HG03342 (cell line): Measurements from ENCODE around the gene CCNE1.
A peak's percentile ranks its signal among the peaks of the same experiment; 100 is the strongest.

Source experiments
- ATAC-seq: cut with Tn5 transposase; IDR thresholded peaks from one replicate; pipeline ENCODE4 v1.9.1; 2021; ENCODE audit warnings: mild to moderate bottlenecking, moderate library complexity; ENCODE audit not compliant: unreplicated experiment

CCNE1 gene

DNA sequence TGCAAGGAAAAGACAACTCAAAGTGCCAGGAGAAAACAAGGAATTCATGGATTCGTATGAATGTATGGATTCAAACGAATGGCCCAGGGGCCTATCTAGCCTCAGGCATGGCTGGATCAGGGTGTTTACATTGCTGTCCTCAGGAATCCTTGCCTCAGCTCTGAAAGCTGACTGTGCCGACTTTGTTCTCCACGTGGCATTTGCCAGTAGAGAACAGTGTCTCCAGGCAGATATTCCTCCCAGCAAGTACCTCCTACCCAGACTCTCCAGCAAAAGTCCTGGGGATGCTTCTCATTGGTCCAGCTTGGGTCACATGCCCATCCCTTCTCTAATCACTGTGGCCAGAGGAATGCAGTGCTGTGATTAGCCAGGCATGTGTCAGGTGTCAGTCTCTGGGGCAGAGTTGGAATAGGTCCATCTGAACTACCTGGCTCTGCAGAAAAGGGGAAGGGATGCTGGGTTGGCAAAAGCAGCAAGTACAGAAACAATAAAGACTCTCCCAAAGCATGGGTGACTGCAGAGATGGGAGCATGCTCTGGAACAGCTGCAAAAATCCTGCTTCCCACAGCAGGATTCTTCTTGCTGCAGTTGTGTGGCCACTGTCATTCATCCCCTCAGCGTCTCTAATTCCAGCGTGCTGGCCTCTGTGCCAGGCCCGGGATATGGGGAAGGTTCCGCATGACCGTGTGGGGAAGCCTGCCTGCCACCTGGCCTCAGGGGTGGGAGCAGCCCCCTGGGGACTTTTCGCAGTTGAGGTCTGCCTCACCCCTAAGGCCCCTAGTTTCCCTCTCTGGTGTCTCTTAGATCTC, 30.0 kb downstream of the CCNE1 start:
- no peak for ATAC-seq

DNA sequence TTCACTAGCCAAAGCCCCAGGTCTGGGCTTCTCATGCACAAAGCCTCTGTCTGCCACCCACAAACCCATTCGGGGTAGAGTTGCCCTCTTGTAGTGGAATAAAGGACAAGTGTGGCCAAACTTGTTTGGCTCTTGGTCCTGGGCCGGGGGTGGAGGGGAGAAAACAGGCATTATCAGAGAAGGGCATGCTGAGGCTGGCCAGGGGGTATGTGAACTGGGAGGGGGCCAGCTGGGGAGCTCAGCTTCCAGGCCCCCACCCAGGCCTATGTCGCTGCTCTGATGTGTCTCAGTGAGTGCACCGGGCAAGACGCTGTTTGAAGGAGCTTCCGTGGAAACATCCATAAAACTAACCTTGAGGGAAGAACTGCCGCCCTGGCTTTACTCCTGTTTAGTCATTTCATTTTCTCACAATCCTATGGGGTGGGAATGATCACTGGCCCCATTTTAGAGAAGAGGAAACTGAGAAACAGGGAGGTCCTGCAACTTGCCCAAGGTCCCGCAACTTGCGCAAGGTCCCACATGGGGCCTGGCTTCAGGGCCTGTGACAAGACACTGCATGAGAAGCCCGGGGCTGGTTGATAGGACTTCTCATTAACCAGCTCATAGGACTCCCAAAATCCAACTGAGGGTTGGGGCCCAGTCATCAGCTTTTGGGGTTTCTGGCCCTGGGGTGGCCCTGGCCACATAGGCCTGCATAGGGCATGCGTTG, 30.8 kb downstream of the CCNE1 start:
- ATAC-seq: no peak

DNA sequence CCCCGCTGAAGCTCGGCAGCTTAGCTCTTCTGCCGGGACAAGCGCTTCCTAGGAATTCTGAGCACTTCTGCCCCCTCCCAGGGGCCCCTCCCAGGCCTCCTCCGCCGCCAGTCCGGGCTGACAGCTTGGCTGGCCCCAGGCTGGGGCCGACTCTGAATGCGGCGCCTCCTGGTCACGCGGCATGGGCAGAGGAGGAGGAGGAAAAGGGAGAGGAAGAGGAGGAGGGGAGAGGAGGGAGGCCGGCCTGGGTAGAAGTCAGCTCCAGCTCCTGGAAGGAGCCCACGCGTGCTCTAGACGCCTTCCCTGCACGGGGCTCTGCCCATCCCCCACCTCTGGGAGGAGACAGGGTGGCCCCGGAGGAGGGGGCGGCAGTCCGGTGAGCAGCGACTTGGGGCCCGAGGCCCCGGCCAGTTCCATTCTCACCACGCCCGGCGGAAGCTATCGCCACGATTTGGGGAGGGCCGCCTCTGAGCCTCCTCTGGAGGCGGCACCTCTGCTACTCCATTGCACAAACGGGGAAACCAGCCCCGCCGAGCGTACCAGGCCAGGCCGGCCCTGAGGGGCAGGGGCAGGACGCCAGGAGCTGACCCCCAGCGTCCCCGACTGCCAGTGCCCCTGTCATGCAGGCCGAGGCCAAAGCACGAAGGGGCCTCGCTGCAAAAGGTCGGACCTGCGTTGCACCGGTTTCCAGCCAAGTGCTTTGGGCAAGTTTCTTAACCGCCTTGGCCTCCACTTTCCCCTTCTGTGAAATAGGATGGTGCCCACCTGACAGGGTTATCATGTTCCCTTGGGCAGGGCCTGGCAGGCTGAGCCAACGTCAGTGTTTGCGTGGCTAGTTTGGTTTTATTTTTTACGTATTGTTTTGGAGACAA, 31.6 kb downstream of the CCNE1 start:
- ATAC-seq: no peak

GRCh38 chr19:29844891-29845573, 33.2 kb downstream of the CCNE1 start:
- peak; percentile 78 for ATAC-seq

DNA sequence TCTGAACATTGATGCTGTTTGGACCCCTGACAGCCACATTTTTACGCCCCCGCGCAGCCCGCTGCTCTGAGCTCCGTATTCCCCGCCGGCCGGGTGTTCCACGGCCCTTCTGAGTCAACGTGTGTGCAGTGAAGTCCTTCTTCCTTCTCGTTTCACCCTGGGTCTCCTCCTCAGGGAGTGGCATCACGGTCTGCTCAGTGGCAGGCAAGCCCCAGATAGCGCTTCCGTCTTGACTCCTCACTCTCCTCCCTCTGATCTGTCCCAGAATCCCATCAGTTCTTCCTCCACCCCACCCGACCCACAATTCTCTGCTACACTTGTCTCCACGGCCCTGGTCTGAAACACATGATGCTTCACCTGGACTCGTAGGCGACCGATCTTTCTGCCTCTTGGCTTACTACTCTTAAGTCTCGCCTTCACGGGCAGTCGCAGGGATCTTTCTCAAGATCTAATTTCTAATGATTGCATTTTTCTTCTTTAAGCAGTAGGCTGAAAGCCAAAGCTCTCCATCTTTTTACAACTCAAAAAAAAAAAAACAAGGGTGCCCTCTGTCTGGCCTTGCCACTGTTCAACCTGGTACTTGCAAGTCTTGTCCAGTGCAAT, 33.9 kb downstream of the CCNE1 start:
- no peak for ATAC-seq

GRCh38 chr19:29849208-29849607, 37.4 kb downstream of the CCNE1 start:
- ATAC-seq: no peak

DNA sequence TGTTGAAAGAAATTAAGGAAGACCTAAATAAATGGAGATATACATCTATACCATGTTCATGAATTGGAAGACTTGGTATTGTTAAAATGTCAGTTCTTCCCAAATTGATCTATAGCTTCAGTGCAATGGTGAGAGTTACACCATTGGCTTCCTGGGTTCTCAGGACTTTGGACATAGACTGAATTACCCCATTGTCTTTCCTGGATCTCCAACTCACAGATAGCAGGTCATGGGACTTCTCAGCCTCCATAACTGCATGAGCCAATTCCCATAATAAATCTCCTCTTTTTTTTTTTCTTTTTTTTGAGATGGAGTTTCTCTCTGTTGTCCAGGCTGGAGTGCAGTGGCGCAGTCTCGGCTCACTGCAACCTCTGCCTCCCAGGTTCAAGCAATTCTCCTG, 38.7 kb downstream of the CCNE1 start:
- ATAC-seq: no peak

DNA sequence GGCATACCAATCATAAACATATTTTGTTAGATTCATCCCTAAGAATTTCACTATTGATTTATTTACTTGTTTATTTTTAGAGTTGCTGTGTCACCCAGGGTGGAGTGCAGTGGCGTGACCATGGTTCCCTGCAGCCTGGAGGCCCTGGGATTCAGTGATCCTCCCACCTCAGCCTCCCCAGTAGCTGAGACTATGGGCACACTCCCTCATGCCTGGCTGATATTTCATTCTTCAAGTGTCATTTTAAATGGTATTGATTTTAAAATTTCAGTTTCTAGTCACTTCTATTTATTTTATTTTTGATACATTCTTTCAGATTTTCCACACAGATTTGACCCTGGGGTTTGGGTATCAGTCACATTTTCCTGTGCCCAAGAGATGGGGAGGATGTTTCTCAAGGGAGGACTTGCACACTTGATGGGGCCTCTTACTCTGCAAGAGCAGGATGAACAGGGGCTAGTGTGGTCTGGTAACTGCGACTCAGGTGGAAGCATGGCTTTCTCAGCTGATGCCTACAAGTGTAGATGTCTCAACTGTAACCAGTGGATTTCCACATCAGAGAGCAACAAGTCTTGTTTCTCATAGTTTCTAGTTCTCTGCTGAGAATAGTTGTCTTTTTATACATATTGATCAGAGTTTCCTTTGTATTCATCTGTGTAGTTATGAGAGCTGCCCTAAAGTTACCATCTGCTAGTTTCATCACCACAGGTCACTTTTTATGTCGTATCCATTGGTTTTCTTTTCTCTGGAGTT, 40.2 kb downstream of the CCNE1 start:
- peak; percentile 53 for ATAC-seq

GRCh38 chr19:29854033-29854432, 42.2 kb downstream of the CCNE1 start:
- ATAC-seq: no peak

DNA sequence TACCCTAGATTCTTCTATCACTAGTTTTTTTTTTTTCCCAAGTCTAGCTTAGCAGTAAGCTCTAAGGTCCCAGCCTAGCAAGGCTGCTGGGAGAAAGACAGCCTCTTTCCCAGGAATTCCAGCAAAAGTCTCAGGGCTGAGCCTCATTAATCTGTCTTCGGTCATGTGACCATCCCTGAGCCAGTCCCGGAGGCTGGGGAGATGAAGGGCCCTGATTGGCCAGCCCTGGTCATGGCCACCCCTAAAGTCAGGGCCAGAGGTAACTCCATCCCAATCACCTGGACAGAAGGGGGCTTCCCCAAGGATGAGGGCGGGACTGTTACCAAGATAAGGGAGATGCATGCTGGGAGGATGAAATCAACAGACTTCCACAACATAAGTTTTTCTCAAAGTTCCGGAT, 43.3 kb downstream of the CCNE1 start:
- ATAC-seq: no peak

GRCh38 chr19:29855741-29856500, 44.1 kb downstream of the CCNE1 start:
- no peak for ATAC-seq

GRCh38 chr19:29858000-29858596, 46.3 kb downstream of the CCNE1 start:
- ATAC-seq: no peak

GRCh38 chr19:29858621-29859020, 46.8 kb downstream of the CCNE1 start:
- no peak for ATAC-seq

GRCh38 chr19:29860492-29860891, 48.7 kb downstream of the CCNE1 start:
- ATAC-seq: no peak

- ATAC-seq: no peak
Measured at GRCh38 chr19:29861574-29861973, 49.8 kb downstream of the CCNE1 start.

GRCh38 chr19:29866011-29866410, 54.2 kb downstream of the CCNE1 start:
- no peak for ATAC-seq

GRCh38 chr19:29867984-29868383, 56.2 kb downstream of the CCNE1 start:
- no peak for ATAC-seq

- ATAC-seq: no peak
Measured at GRCh38 chr19:29871143-29871542, 59.4 kb downstream of the CCNE1 start.
